OCI-LY7 (cell line): ENCODE results near the gene NLGN1.

ENCODE experiments used
- EZH2phosphoT487 ChIP-seq: fragments of 200-600 bp; sonication (generic); IDR thresholded peaks from 2 replicates; pipeline ENCODE4 v1.6.1; 2018; ENCODE audit warnings: low read depth, borderline replicate concordance, mild to moderate bottlenecking, mixed run types, antibody characterized with exemption, low read length, moderate library complexity, mixed read lengths
- TF ChIP-seq, protein P1 (sequence below): fragments of 200-600 bp; sonication (generic); conservative IDR thresholded peaks from 2 replicates; pipeline ENCODE4 v1.5.1; 2014; ENCODE audit warnings: mild to moderate bottlenecking, antibody characterized with exemption, low read length, moderate library complexity, mixed read lengths

DNA sequence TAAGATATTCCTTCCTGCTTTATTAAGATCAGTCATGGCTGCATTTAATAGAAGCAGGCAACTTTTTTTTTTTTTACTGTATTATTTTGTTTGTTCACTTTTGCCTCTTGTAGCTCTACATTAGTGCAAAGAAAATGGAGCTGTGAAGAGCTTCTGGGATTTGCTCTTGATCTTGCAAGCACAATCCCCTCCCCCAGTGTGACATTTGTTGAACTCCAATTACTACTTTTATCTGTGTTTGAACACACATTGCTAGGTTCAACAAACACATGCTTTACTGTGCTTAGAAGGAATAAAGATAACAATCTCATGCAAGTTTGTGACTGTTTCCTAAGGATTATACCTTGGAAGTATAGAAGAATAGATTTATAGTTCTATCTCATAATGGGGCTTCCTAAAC is 648.8 kb downstream of the NLGN1 start:
- TF ChIP-seq, protein P1, sequence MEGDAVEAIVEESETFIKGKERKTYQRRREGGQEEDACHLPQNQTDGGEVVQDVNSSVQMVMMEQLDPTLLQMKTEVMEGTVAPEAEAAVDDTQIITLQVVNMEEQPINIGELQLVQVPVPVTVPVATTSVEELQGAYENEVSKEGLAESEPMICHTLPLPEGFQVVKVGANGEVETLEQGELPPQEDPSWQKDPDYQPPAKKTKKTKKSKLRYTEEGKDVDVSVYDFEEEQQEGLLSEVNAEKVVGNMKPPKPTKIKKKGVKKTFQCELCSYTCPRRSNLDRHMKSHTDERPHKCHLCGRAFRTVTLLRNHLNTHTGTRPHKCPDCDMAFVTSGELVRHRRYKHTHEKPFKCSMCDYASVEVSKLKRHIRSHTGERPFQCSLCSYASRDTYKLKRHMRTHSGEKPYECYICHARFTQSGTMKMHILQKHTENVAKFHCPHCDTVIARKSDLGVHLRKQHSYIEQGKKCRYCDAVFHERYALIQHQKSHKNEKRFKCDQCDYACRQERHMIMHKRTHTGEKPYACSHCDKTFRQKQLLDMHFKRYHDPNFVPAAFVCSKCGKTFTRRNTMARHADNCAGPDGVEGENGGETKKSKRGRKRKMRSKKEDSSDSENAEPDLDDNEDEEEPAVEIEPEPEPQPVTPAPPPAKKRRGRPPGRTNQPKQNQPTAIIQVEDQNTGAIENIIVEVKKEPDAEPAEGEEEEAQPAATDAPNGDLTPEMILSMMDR = no peak
- TF ChIP-seq EZH2phosphoT487 = no peak
